WTC11 (cell line): ENCODE results near the gene ADGRF3. TPM values are rescaled to one million over a fixed set of nuclear protein-coding genes. Genes with fewer than 3 reads are reported as not detected.

Source experiments
- ATAC-seq: fragments of 200-7000 bp; cut with Tn5 transposase; 2 replicates; pipeline ENCODE4 v1.10.0; 2021; ENCODE audit warnings: mild to moderate bottlenecking, moderate library complexity
- CTCF ChIA-PET: fragments of 300-600 bp; sonication (Branson Sonifier 250); formaldehyde crosslinking; loops from one replicate; lab custom pipeline; 2021; ENCODE audit warnings: antibody characterized with exemption; lab: Charles Lee
- POLR2A ChIA-PET: fragments of 350-600 bp; sonication (Branson Sonifier 250); formaldehyde crosslinking; loops from one replicate; lab custom pipeline; 2021; ENCODE audit warnings: antibody characterized with exemption; lab: Charles Lee
- DNase-seq: peaks from one replicate; pipeline ENCODE4 v3.0.0; 2021; ENCODE audit warnings: low spot score
- H3K27ac Mint-ChIP-seq: 2 replicates; pipeline ENCODE4 v1.8.0; 2021; ENCODE audit warnings: mixed read lengths
- H3K27me3 Mint-ChIP-seq: 2 replicates; pipeline ENCODE4 v1.8.0; 2021; ENCODE audit warnings: low read depth, mild to moderate bottlenecking, moderate library complexity, mixed read lengths
- H3K36me3 Mint-ChIP-seq: 2 replicates; pipeline ENCODE4 v1.8.0; 2021; ENCODE audit warnings: mixed read lengths
- H3K4me1 Mint-ChIP-seq: 2 replicates; pipeline ENCODE4 v1.8.0; 2022; ENCODE audit warnings: mixed read lengths
- H3K4me3 Mint-ChIP-seq: 2 replicates; pipeline ENCODE4 v1.8.0; 2021; ENCODE audit warnings: mild to moderate bottlenecking, moderate library complexity, mixed read lengths
- H3K9me3 Mint-ChIP-seq: 2 replicates; pipeline ENCODE4 v1.8.0; 2021; ENCODE audit warnings: mixed read lengths
- FOXK1 ChIP-seq: sonication (generic); formaldehyde crosslinking; IDR thresholded peaks from 2 replicates; pipeline ENCODE4 v1.8.0; 2022; ENCODE audit warnings: mild to moderate bottlenecking, moderate library complexity, missing genetic modification reagents
- FOXP1 ChIP-seq: sonication (generic); formaldehyde crosslinking; IDR thresholded peaks from 2 replicates; pipeline ENCODE4 v1.8.0; 2022; ENCODE audit warnings: missing genetic modification reagents, mild to moderate bottlenecking, moderate library complexity, borderline replicate concordance
- IRF2 ChIP-seq: sonication (generic); formaldehyde crosslinking; IDR thresholded peaks from 2 replicates; pipeline ENCODE4 v1.8.0; 2022; ENCODE audit warnings: low read depth, missing genetic modification reagents, borderline replicate concordance
- JUN ChIP-seq: sonication (generic); formaldehyde crosslinking; IDR thresholded peaks from 2 replicates; pipeline ENCODE4 v1.8.0; 2023; ENCODE audit warnings: mild to moderate bottlenecking, missing genetic modification reagents
- RORB ChIP-seq: fragments of 250-450 bp; sonication (Bioruptor Pico); IDR thresholded peaks from 2 replicates; pipeline ENCODE4 v1.9.0; 2021; ENCODE audit warnings: mild to moderate bottlenecking
- SMAD4 ChIP-seq: sonication (generic); formaldehyde crosslinking; IDR thresholded peaks from 2 replicates; pipeline ENCODE4 v1.8.0; 2022; ENCODE audit warnings: mild to moderate bottlenecking, missing genetic modification reagents
- SOX15 ChIP-seq: fragments of 250-450 bp; sonication (Bioruptor Pico); IDR thresholded peaks from 2 replicates; pipeline ENCODE4 v1.9.0; 2021; ENCODE audit warnings: mild to moderate bottlenecking
- SP1 ChIP-seq: sonication (generic); formaldehyde crosslinking; conservative IDR thresholded peaks from 2 replicates; pipeline ENCODE4 v1.8.1; 2022; ENCODE audit warnings: missing genetic modification reagents
- TP53 ChIP-seq: sonication (generic); formaldehyde crosslinking; IDR thresholded peaks from 2 replicates; pipeline ENCODE4 v1.8.1; 2023; ENCODE audit warnings: mild to moderate bottlenecking, missing genetic modification reagents
- ZNF121 ChIP-seq: sonication (generic); formaldehyde crosslinking; IDR thresholded peaks from 2 replicates; pipeline ENCODE4 v1.8.0; 2023; ENCODE audit warnings: missing genetic modification reagents
- ZNF219 ChIP-seq: sonication (generic); formaldehyde crosslinking; IDR thresholded peaks from 2 replicates; pipeline ENCODE4 v1.8.0; 2023; ENCODE audit warnings: missing genetic modification reagents, mild to moderate bottlenecking, borderline replicate concordance
- ZNF232 ChIP-seq: sonication (generic); formaldehyde crosslinking; IDR thresholded peaks from 2 replicates; pipeline ENCODE4 v1.8.0; 2022; ENCODE audit warnings: mild to moderate bottlenecking, missing genetic modification reagents
- ZNF423 ChIP-seq: fragments of 250-450 bp; sonication (Bioruptor Pico); IDR thresholded peaks from 2 replicates; pipeline ENCODE4 v2.1.2; 2022; ENCODE audit warnings: mild to moderate bottlenecking, moderate library complexity
- total RNA-seq: library from RNA; stranded (reverse); gene quantifications from 3 replicates; pipeline ENCODE4 v1.2.3, GENCODE V29; 2021
- TF ChIP-seq, protein P1 (sequence below): sonication (generic); formaldehyde crosslinking; IDR thresholded peaks from 2 replicates; pipeline ENCODE4 v1.8.0; 2023; ENCODE audit warnings: missing genetic modification reagents
- TF ChIP-seq, protein P2 (sequence below): sonication (generic); formaldehyde crosslinking; conservative IDR thresholded peaks from 2 replicates; pipeline ENCODE4 v1.8.1; 2023; ENCODE audit warnings: mild to moderate bottlenecking, low read depth, missing genetic modification reagents, moderate library complexity
- TF ChIP-seq, protein P3 (sequence below): sonication (generic); formaldehyde crosslinking; IDR thresholded peaks from 2 replicates; pipeline ENCODE4 v1.8.0; 2022; ENCODE audit warnings: mild to moderate bottlenecking, missing genetic modification reagents
- TF ChIP-seq, protein P4 (sequence below): sonication (generic); formaldehyde crosslinking; IDR thresholded peaks from 2 replicates; pipeline ENCODE4 v1.8.0; 2023; ENCODE audit warnings: missing genetic modification reagents, mild to moderate bottlenecking, borderline replicate concordance
- TF ChIP-seq, protein P5 (sequence below): sonication (generic); formaldehyde crosslinking; IDR thresholded peaks from 2 replicates; pipeline ENCODE4 v1.8.1; 2023; ENCODE audit warnings: mild to moderate bottlenecking, moderate library complexity, missing genetic modification reagents
- TF ChIP-seq, protein P6 (sequence below): sonication (generic); formaldehyde crosslinking; IDR thresholded peaks from 2 replicates; pipeline ENCODE4 v1.8.1; 2023; ENCODE audit warnings: mild to moderate bottlenecking, missing genetic modification reagents, borderline replicate concordance

The ADGRF3 gene
- total RNA-seq, 1 experiment from 2014 or later = 0.48 TPM

DNA sequence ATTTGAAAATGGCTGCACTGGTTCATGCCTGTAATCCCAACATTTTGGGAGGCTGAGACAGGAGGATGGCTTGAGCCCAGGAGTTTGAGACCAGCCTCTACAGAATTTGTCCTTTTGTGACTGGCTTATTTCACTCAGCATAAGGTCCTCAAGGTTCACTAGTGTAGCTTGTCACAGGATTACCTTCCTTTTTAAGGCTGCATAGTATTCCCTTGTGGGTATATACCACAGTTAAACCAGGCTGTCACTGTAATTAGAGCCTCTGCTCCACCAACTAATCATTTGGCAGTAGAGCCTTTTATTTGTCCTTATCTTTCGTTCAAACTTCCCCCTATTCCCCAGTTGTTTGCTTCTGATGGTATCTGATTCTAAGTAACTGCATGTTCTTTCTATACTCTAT is 51.1 kb downstream of the ADGRF3 start:
- ATAC-seq (no peak), DNase-seq (no peak)
- no peak overlapping the region for H3K4me3 Mint-ChIP-seq
- no peaks in the 10 kb centered on the region for H3K27me3 Mint-ChIP-seq
- peaks cover 7% of the 10 kb centered on the region for H3K4me1 Mint-ChIP-seq
- H3K9me3 Mint-ChIP-seq = peaks cover 3% of the 10 kb centered on the region; the same call in 1 of the 2 replicates
- TF ChIP-seq SOX15 (CRISPR knock-in tag) (no peak), RORB (CRISPR knock-in tag) (no peak), ZNF219 (no peak), ZNF232 (CRISPR knock-in tag) (no peak), FOXP1 (CRISPR knock-in tag) (no peak), FOXK1 (no peak), SMAD4 (no peak), ZNF121 (CRISPR knock-in tag) (no peak), SP1 (no peak), IRF2 (CRISPR knock-in tag) (no peak), JUN (no peak), TP53 (CRISPR knock-in tag) (no peak), ZNF423 (CRISPR knock-in tag) (no peak)
- TF ChIP-seq, protein P1, sequence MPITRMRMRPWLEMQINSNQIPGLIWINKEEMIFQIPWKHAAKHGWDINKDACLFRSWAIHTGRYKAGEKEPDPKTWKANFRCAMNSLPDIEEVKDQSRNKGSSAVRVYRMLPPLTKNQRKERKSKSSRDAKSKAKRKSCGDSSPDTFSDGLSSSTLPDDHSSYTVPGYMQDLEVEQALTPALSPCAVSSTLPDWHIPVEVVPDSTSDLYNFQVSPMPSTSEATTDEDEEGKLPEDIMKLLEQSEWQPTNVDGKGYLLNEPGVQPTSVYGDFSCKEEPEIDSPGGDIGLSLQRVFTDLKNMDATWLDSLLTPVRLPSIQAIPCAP (CRISPR knock-in tag) = no peak
- TF ChIP-seq, protein P2, sequence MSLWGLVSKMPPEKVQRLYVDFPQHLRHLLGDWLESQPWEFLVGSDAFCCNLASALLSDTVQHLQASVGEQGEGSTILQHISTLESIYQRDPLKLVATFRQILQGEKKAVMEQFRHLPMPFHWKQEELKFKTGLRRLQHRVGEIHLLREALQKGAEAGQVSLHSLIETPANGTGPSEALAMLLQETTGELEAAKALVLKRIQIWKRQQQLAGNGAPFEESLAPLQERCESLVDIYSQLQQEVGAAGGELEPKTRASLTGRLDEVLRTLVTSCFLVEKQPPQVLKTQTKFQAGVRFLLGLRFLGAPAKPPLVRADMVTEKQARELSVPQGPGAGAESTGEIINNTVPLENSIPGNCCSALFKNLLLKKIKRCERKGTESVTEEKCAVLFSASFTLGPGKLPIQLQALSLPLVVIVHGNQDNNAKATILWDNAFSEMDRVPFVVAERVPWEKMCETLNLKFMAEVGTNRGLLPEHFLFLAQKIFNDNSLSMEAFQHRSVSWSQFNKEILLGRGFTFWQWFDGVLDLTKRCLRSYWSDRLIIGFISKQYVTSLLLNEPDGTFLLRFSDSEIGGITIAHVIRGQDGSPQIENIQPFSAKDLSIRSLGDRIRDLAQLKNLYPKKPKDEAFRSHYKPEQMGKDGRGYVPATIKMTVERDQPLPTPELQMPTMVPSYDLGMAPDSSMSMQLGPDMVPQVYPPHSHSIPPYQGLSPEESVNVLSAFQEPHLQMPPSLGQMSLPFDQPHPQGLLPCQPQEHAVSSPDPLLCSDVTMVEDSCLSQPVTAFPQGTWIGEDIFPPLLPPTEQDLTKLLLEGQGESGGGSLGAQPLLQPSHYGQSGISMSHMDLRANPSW (CRISPR knock-in tag) = no peak
- TF ChIP-seq, protein P3, sequence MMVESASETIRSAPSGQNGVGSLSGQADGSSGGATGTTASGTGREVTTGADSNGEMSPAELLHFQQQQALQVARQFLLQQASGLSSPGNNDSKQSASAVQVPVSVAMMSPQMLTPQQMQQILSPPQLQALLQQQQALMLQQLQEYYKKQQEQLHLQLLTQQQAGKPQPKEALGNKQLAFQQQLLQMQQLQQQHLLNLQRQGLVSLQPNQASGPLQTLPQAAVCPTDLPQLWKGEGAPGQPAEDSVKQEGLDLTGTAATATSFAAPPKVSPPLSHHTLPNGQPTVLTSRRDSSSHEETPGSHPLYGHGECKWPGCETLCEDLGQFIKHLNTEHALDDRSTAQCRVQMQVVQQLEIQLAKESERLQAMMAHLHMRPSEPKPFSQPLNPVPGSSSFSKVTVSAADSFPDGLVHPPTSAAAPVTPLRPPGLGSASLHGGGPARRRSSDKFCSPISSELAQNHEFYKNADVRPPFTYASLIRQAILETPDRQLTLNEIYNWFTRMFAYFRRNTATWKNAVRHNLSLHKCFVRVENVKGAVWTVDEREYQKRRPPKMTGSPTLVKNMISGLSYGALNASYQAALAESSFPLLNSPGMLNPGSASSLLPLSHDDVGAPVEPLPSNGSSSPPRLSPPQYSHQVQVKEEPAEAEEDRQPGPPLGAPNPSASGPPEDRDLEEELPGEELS = no peak
- TF ChIP-seq, protein P4, sequence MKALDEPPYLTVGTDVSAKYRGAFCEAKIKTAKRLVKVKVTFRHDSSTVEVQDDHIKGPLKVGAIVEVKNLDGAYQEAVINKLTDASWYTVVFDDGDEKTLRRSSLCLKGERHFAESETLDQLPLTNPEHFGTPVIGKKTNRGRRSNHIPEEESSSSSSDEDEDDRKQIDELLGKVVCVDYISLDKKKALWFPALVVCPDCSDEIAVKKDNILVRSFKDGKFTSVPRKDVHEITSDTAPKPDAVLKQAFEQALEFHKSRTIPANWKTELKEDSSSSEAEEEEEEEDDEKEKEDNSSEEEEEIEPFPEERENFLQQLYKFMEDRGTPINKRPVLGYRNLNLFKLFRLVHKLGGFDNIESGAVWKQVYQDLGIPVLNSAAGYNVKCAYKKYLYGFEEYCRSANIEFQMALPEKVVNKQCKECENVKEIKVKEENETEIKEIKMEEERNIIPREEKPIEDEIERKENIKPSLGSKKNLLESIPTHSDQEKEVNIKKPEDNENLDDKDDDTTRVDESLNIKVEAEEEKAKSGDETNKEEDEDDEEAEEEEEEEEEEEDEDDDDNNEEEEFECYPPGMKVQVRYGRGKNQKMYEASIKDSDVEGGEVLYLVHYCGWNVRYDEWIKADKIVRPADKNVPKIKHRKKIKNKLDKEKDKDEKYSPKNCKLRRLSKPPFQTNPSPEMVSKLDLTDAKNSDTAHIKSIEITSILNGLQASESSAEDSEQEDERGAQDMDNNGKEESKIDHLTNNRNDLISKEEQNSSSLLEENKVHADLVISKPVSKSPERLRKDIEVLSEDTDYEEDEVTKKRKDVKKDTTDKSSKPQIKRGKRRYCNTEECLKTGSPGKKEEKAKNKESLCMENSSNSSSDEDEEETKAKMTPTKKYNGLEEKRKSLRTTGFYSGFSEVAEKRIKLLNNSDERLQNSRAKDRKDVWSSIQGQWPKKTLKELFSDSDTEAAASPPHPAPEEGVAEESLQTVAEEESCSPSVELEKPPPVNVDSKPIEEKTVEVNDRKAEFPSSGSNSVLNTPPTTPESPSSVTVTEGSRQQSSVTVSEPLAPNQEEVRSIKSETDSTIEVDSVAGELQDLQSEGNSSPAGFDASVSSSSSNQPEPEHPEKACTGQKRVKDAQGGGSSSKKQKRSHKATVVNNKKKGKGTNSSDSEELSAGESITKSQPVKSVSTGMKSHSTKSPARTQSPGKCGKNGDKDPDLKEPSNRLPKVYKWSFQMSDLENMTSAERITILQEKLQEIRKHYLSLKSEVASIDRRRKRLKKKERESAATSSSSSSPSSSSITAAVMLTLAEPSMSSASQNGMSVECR (CRISPR knock-in tag) = no peak
- TF ChIP-seq, protein P5, sequence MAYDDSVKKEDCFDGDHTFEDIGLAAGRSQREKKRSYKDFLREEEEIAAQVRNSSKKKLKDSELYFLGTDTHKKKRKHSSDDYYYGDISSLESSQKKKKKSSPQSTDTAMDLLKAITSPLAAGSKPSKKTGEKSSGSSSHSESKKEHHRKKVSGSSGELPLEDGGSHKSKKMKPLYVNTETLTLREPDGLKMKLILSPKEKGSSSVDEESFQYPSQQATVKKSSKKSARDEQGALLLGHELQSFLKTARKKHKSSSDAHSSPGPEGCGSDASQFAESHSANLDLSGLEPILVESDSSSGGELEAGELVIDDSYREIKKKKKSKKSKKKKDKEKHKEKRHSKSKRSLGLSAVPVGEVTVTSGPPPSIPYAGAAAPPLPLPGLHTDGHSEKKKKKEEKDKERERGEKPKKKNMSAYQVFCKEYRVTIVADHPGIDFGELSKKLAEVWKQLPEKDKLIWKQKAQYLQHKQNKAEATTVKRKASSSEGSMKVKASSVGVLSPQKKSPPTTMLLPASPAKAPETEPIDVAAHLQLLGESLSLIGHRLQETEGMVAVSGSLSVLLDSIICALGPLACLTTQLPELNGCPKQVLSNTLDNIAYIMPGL = no peak
- TF ChIP-seq, protein P6, sequence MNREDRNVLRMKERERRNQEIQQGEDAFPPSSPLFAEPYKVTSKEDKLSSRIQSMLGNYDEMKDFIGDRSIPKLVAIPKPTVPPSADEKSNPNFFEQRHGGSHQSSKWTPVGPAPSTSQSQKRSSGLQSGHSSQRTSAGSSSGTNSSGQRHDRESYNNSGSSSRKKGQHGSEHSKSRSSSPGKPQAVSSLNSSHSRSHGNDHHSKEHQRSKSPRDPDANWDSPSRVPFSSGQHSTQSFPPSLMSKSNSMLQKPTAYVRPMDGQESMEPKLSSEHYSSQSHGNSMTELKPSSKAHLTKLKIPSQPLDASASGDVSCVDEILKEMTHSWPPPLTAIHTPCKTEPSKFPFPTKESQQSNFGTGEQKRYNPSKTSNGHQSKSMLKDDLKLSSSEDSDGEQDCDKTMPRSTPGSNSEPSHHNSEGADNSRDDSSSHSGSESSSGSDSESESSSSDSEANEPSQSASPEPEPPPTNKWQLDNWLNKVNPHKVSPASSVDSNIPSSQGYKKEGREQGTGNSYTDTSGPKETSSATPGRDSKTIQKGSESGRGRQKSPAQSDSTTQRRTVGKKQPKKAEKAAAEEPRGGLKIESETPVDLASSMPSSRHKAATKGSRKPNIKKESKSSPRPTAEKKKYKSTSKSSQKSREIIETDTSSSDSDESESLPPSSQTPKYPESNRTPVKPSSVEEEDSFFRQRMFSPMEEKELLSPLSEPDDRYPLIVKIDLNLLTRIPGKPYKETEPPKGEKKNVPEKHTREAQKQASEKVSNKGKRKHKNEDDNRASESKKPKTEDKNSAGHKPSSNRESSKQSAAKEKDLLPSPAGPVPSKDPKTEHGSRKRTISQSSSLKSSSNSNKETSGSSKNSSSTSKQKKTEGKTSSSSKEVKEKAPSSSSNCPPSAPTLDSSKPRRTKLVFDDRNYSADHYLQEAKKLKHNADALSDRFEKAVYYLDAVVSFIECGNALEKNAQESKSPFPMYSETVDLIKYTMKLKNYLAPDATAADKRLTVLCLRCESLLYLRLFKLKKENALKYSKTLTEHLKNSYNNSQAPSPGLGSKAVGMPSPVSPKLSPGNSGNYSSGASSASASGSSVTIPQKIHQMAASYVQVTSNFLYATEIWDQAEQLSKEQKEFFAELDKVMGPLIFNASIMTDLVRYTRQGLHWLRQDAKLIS (CRISPR knock-in tag) = no peak
- H3K27ac Mint-ChIP-seq = no peak overlapping the region
- ChIA-PET POLR2A (no interaction called here), CTCF (no interaction called here)
- H3K36me3 Mint-ChIP-seq = no peaks in the 10 kb centered on the region
